Suprapubic skin (tissue), 4 donors: ENCODE results near the gene SIGLEC9. TPM values are rescaled to one million over a fixed set of nuclear protein-coding genes. Genes with fewer than 3 reads are reported as not detected.

Experiments used
- DNase-seq, 2 donors: peaks; one replicate each; pipeline ENCODE4 v3.0.0-alpha.2; 2019; ENCODE audit warnings: low spot score in 2 of 2
- H3K27ac ChIP-seq: fragments of 200-600 bp; sonication (generic); one replicate; pipeline ENCODE4 v1.5.1; 2019
- H3K27me3 ChIP-seq: fragments of 200-600 bp; sonication (generic); one replicate; pipeline ENCODE4 v1.5.1; 2019
- H3K36me3 ChIP-seq: fragments of 200-600 bp; sonication (generic); one replicate; pipeline ENCODE4 v1.5.1; 2019
- H3K4me1 ChIP-seq: fragments of 200-600 bp; sonication (generic); one replicate; pipeline ENCODE4 v1.5.1; 2019
- H3K4me3 ChIP-seq: fragments of 200-600 bp; sonication (generic); one replicate; pipeline ENCODE4 v1.5.1; 2019; ENCODE audit warnings: mild to moderate bottlenecking
- H3K9me3 ChIP-seq: fragments of 200-600 bp; sonication (generic); one replicate; pipeline ENCODE4 v1.5.1; 2019
- EP300 ChIP-seq: sonication (generic); formaldehyde crosslinking; IDR thresholded peaks from one replicate; pipeline ENCODE4 v1.6.1; 2017; ENCODE audit warnings: antibody characterized with exemption
- POLR2A ChIP-seq, 2 donors: fragments of 450-650 bp; IDR thresholded peaks; one replicate each; pipeline ENCODE4 v1.6.1; 2017; ENCODE audit warnings: antibody characterized with exemption in 2 of 2, mild to moderate bottlenecking in 2 of 2, moderate library complexity in 2 of 2
- POLR2AphosphoS5 ChIP-seq, 3 donors: sonication (generic); formaldehyde crosslinking; IDR thresholded peaks; one replicate each; pipeline ENCODE4 v1.6.1; 2017; ENCODE audit warnings: antibody characterized with exemption in 3 of 3
- WGBS: methylation state at CpG from one replicate; pipeline ENCODE4 v1.1.5; 2018; 5-methylcytosine and 5-hydroxymethylcytosine counted together
- total RNA-seq, 4 donors: library from RNA; depleted of rRNA; stranded (reverse); fragments of >200 nt; gene quantifications; one replicate each; pipeline ENCODE4 v1.1.0, GENCODE V29; 2016
- TF ChIP-seq, protein P1 (sequence below), 2 donors: fragments of 200-600 bp in 1 of 2; fragments of 450-650 bp in 1 of 2; sonication (generic) in 1 of 2; IDR thresholded peaks; one replicate each; pipeline ENCODE4 v1.5.1; 2016 to 2019; ENCODE audit warnings: antibody characterized with exemption in 2 of 2, mild to moderate bottlenecking in 1 of 2, moderate library complexity in 1 of 2

Gene SIGLEC9
- total RNA-seq, 4 donors from 2014 or later, result 0.68 to 1.3 (median 0.83) TPM; not detected in 1

- TF ChIP-seq, protein P1, sequence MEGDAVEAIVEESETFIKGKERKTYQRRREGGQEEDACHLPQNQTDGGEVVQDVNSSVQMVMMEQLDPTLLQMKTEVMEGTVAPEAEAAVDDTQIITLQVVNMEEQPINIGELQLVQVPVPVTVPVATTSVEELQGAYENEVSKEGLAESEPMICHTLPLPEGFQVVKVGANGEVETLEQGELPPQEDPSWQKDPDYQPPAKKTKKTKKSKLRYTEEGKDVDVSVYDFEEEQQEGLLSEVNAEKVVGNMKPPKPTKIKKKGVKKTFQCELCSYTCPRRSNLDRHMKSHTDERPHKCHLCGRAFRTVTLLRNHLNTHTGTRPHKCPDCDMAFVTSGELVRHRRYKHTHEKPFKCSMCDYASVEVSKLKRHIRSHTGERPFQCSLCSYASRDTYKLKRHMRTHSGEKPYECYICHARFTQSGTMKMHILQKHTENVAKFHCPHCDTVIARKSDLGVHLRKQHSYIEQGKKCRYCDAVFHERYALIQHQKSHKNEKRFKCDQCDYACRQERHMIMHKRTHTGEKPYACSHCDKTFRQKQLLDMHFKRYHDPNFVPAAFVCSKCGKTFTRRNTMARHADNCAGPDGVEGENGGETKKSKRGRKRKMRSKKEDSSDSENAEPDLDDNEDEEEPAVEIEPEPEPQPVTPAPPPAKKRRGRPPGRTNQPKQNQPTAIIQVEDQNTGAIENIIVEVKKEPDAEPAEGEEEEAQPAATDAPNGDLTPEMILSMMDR (IDR thresholded peaks at IDR 0.05), result no peak
- TF ChIP-seq POLR2A (IDR thresholded peaks at IDR 0.05) (no peak), EP300 (no peak), POLR2AphosphoS5 (IDR thresholded peaks at IDR 0.05) (no peak)
- no peak overlapping the region for H3K4me3 ChIP-seq
These were observed 36.6 kb downstream of the SIGLEC9 start for GRCh38 chr19:51161266-51161665.

DNA sequence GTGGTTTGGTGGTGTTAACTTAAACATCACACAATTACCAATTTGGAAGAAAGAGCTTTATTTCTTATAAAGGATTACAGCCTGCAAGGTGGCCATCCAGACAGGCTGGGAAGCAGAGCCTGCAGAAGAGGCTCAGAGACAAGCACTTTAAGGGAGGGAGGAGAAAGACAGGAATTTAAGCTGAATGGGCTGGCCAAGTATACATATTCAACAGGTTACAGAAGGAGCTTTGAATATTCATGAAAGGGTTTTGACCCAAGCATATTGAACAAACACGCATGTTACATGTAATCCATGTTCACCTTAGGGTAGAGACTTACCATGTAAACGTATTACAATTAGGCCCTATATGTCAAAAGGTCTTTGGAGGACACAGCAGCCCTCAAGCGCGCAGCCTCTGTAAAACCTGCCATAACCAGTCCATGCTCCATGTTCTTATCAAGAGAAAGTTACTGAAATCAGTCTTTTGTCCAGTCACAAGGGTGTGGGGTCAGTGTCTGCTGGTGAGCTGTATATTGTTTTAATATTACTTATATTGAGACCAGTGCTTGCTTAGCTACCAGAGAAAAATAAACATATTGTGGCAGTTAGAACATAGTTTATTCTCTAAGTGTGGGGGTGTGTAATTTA lies 37.3 kb downstream of the SIGLEC9 start:
- DNase-seq, result no peak
- Histone ChIP-seq H3K27ac (no peak overlapping the region), H3K4me3 (no peak overlapping the region), H3K4me1 (peaks cover 31% of the 10 kb centered on the region), H3K9me3 (no peaks in the 10 kb centered on the region), H3K36me3 (no peaks in the 10 kb centered on the region), H3K27me3 (peaks cover 3% of the 10 kb centered on the region)
- TF ChIP-seq POLR2AphosphoS5 (IDR thresholded peaks at IDR 0.05) (no peak), EP300 (no peak), POLR2A (IDR thresholded peaks at IDR 0.05) (no peak)
- TF ChIP-seq, protein P1 (IDR thresholded peaks at IDR 0.05), result no peak
- WGBS, result 59% methylated on average over 4 of the region's 4 CpGs

More at GRCh38 chr19:51161266-51161665, 36.6 kb downstream of the SIGLEC9 start:
- Histone ChIP-seq H3K9me3 (no peaks in the 10 kb centered on the region), H3K36me3 (no peaks in the 10 kb centered on the region), H3K4me1 (peaks cover 31% of the 10 kb centered on the region), H3K27ac (no peak overlapping the region), H3K27me3 (peaks cover 2% of the 10 kb centered on the region)
- WGBS, result 74% methylated on average over 1 of the region's 1 CpG
- DNase-seq, result no peak

- WGBS, result 53% methylated on average over 3 of the region's 3 CpGs
- Histone ChIP-seq H3K36me3 (no peaks in the 10 kb centered on the region), H3K9me3 (no peaks in the 10 kb centered on the region), H3K4me3 (no peak overlapping the region), H3K4me1 (peaks cover 29% of the 10 kb centered on the region), H3K27me3 (peaks cover 9% of the 10 kb centered on the region), H3K27ac (peak overlapping the region; percentile 39)
- no peak for TF ChIP-seq POLR2A (IDR thresholded peaks at IDR 0.05)
- TF ChIP-seq EP300, result no peak
- no peak for DNase-seq
These were observed 38.6 kb downstream of the SIGLEC9 start for GRCh38 chr19:51163257-51163656.

DNA sequence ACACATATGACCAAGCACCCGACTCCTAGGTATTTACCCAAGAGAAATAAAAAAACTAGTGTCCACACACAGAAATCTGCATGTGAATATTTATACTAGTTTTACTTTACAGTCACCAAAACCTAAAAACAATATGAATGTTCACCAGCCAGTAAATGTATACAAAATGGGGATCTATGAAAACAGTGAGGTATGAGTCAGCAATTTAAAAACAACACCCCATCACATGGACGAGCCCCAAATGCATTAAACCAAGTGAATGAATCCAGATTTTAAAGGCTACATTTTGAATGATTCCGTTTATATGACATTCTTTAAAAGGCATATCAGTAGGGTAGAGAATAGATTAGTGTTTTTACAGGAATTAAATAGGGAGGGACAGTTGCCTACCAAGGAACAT lies 39.5 kb downstream of the SIGLEC9 start:
- Histone ChIP-seq H3K4me3 (no peak overlapping the region), H3K27ac (no peak overlapping the region), H3K36me3 (no peaks in the 10 kb centered on the region), H3K9me3 (no peaks in the 10 kb centered on the region), H3K4me1 (peaks cover 30% of the 10 kb centered on the region), H3K27me3 (peaks cover 10% of the 10 kb centered on the region)
- DNase-seq, result no peak
- WGBS, result 54% methylated on average over 3 of the region's 3 CpGs
- TF ChIP-seq EP300 (no peak), POLR2AphosphoS5 (IDR thresholded peaks at IDR 0.05) (no peak), POLR2A (IDR thresholded peaks at IDR 0.05) (no peak)
- TF ChIP-seq, protein P1 (IDR thresholded peaks at IDR 0.05), result no peak

DNA sequence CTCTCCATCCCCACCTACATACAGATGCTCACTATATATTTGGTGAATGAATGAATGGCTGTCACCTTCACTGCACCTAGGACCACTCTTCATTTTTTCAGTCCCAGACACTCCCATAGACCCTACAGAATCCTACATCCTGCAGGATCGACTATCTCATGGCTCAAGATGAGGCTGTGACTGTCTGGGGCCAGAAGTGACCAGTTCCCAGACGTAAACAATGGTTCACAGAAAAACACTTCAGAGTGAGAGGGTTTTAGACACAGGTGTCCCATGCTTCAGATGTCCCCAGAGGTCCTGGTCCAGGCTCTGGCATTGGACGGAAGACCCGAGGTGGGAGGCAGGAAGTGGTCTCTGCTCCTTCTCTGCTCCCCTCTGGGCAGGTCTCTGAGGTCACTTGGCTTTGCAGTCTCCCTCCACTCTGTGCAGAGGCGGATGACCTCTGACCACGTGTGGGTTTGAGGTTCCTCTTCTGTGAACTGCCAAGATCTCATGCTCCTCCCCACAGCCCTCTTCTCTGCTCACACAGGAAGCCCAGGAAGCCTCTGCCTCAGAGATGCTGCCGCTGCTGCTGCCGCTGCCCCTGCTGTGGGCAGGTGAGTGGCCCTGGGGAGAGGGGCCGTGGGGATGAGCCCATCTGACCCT lies 42.3 kb downstream of the SIGLEC9 start:
- no peak for TF ChIP-seq POLR2A (IDR thresholded peaks at IDR 0.05)
- TF ChIP-seq POLR2AphosphoS5 (IDR thresholded peaks at IDR 0.05), result no peak
- no peak for TF ChIP-seq EP300
- H3K9me3 ChIP-seq, result no peaks in the 10 kb centered on the region
- H3K4me1 ChIP-seq, result peaks cover 23% of the 10 kb centered on the region
- no peak for DNase-seq
- no peaks in the 10 kb centered on the region for H3K36me3 ChIP-seq
- H3K27ac ChIP-seq, result no peak overlapping the region
- WGBS, result 77% methylated on average over 5 of the region's 9 CpGs
- H3K27me3 ChIP-seq, result peaks cover 22% of the 10 kb centered on the region
- no peak overlapping the region for H3K4me3 ChIP-seq

DNA sequence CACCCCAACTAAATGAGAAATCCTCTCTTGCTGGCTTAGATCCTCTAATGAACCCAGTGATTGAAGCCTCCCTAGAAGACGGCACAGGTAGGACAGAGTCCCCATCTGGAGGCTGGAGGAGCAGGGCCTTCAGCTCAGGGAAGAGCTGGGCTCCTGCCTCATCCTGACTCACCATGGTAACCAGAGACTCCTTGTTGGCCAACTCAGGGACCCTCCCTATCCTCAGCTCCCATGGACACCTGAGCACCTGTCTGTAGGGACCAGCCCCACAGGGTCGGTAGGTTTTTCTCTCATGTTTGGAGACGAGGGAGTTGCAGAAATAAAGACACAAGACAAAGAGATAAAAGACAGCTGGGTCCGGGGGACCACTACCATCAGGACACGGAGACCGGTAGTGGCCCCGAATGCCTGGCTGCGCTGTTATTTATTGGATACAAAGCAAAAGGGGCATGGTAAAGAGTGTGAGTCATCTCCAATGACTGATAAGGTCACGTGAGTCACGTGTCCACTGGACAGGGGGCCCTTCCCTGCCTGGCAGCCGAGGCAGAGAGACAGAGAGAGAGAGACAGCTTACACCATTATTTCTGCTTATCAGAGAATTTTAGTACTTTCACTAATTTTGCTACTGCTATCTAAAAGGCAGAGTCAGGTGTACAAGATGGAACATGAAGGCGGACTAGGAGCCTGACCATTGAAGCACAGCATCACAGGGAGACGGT lies 44.0 kb downstream of the SIGLEC9 start:
- H3K27me3 ChIP-seq, result peaks cover 25% of the 10 kb centered on the region
- TF ChIP-seq POLR2A (IDR thresholded peaks at IDR 0.05), result no peak
- TF ChIP-seq, protein P1 (IDR thresholded peaks at IDR 0.05), result no peak
- no peak for TF ChIP-seq EP300
- TF ChIP-seq POLR2AphosphoS5 (IDR thresholded peaks at IDR 0.05), result no peak
- H3K4me1 ChIP-seq, result peaks cover 10% of the 10 kb centered on the region
- DNase-seq, result no peak
- H3K4me3 ChIP-seq, result no peak overlapping the region
- no peak overlapping the region for H3K27ac ChIP-seq
- no peaks in the 10 kb centered on the region for H3K36me3 ChIP-seq
- no peaks in the 10 kb centered on the region for H3K9me3 ChIP-seq
- 72% methylated on average over 11 of the region's 13 CpGs for WGBS
